Neural progenitor cell (in vitro differentiated cells): ENCODE data around the gene ZNF793. TPM values are rescaled to one million over a fixed set of nuclear protein-coding genes. Genes with fewer than 3 reads are reported as not detected.

Experiments
- DNase-seq: peaks from one replicate; pipeline ENCODE4 v3.0.0-alpha.2; 2016; ENCODE audit warnings: low spot score
- H2AFZ ChIP-seq: fragments of 200-600 bp; sonication (generic); replicated peaks from 2 replicates; pipeline ENCODE4 v1.6.1; 2016; ENCODE audit warnings: antibody characterized with exemption
- H3F3A ChIP-seq: fragments of 200-600 bp; sonication (generic); 2 replicates; pipeline ENCODE4 v1.6.1; 2016; ENCODE audit warnings: antibody characterized with exemption, low read depth
- H3K27ac ChIP-seq: fragments of 200-600 bp; sonication (generic); 2 replicates; pipeline ENCODE4 v1.5.1; 2016; ENCODE audit warnings: mild to moderate bottlenecking
- H3K27me3 ChIP-seq: fragments of 200-600 bp; sonication (generic); 2 replicates; pipeline ENCODE4 v1.6.1; 2016; ENCODE audit warnings: mild to moderate bottlenecking, moderate library complexity
- H3K36me3 ChIP-seq: fragments of 200-600 bp; sonication (generic); 2 replicates; pipeline ENCODE4 v1.5.1; 2016
- H3K4me1 ChIP-seq: fragments of 200-600 bp; sonication (generic); 2 replicates; pipeline ENCODE4 v1.6.1; 2016; ENCODE audit warnings: mixed run types
- H3K4me2 ChIP-seq: fragments of 200-600 bp; sonication (generic); 2 replicates; pipeline ENCODE4 v1.6.1; 2016
- H3K4me3 ChIP-seq: fragments of 200-600 bp; sonication (generic); 2 replicates; pipeline ENCODE4 v1.5.1; 2016
- H3K79me2 ChIP-seq: fragments of 200-600 bp; sonication (generic); 2 replicates; pipeline ENCODE4 v1.6.1; 2016; ENCODE audit warnings: low read depth
- H3K9ac ChIP-seq: fragments of 200-600 bp; sonication (generic); 2 replicates; pipeline ENCODE4 v1.6.1; 2016
- H3K9me3 ChIP-seq: fragments of 200-600 bp; sonication (generic); 2 replicates; pipeline ENCODE4 v1.5.1; 2016; ENCODE audit warnings: low read depth
- H4K20me1 ChIP-seq: fragments of 200-600 bp; sonication (generic); 2 replicates; pipeline ENCODE4 v1.6.1; 2016; ENCODE audit warnings: low read depth
- H3K27ac Mint-ChIP-seq: 3 replicates; pipeline ENCODE4 v1.8.0; 2021; ENCODE audit warnings: mixed read lengths
- H3K27me3 Mint-ChIP-seq: 2 replicates; pipeline ENCODE4 v1.8.0; 2022; ENCODE audit warnings: low read depth, mild to moderate bottlenecking, inconsistent platforms, moderate library complexity, mixed read lengths; ENCODE audit not compliant: insufficient read depth
- H3K36me3 Mint-ChIP-seq: 3 replicates; pipeline ENCODE4 v1.8.0; 2021; ENCODE audit warnings: mixed read lengths
- H3K4me1 Mint-ChIP-seq: 3 replicates; pipeline ENCODE4 v1.8.0; 2021; ENCODE audit warnings: mixed read lengths
- H3K4me3 Mint-ChIP-seq: 3 replicates; pipeline ENCODE4 v1.8.0; 2021; ENCODE audit warnings: mild to moderate bottlenecking, moderate library complexity, mixed read lengths
- H3K9me3 Mint-ChIP-seq: 3 replicates; pipeline ENCODE4 v1.8.0; 2020; ENCODE audit warnings: mixed read lengths
- EZH2phosphoT487 ChIP-seq: fragments of 200-600 bp; sonication (generic); IDR thresholded peaks from 2 replicates; pipeline ENCODE4 v1.6.1; 2017; ENCODE audit warnings: antibody characterized with exemption
- total RNA-seq: library from RNA; depleted of rRNA; stranded (reverse); fragments of >200 nt; gene quantifications from 2 replicates; pipeline ENCODE4 v1.2.3, GENCODE V29; 2015; ENCODE audit warnings: low replicate concordance
- TF ChIP-seq, protein P1 (sequence below): fragments of 200-600 bp; sonication (generic); IDR thresholded peaks from 2 replicates; pipeline ENCODE4 v1.5.1; 2017; ENCODE audit warnings: antibody characterized with exemption, mild to moderate bottlenecking

Gene ZNF793
- total RNA-seq, 1 donor from 2014 or later: 17.3 TPM

DNA sequence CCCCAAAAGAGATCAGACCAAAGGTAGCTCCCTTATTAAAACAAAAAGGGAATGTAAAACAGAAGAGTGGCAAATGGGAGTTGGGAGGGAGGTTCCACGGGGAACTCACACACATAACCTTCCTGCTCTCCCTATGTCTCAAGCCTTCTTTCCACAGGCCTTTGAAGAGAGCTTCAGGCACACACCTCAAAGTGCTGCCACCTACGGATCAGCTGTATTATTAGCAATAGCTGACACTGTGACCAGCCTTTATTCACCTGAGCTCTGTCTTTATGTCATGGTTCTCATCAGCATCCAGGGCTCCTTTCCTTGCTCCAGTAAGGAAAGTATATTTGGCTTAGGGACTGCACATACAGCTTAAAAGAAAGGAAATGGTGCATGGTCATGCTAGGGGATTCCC lies 76.6 kb downstream of the ZNF793 start:
- DNase-seq: peak; percentile 2
- Histone ChIP-seq H3K9ac (no peak overlapping the region), H3K4me3 (no peak overlapping the region), H3K79me2 (no peaks in the 10 kb centered on the region), H2AFZ (no peak overlapping the region), H4K20me1 (no peaks in the 10 kb centered on the region), H3K27ac (no peak overlapping the region), H3K4me2 (no peak overlapping the region), H3K4me1 (no peaks in the 10 kb centered on the region), H3K36me3 (peaks cover 5% of the 10 kb centered on the region), H3F3A (no peaks in the 10 kb centered on the region), H3K9me3 (no peaks in the 10 kb centered on the region), H3K27me3 (no peaks in the 10 kb centered on the region)
- peaks cover 4% of the 10 kb centered on the region for H3K27me3 Mint-ChIP-seq
- TF ChIP-seq, protein P1, sequence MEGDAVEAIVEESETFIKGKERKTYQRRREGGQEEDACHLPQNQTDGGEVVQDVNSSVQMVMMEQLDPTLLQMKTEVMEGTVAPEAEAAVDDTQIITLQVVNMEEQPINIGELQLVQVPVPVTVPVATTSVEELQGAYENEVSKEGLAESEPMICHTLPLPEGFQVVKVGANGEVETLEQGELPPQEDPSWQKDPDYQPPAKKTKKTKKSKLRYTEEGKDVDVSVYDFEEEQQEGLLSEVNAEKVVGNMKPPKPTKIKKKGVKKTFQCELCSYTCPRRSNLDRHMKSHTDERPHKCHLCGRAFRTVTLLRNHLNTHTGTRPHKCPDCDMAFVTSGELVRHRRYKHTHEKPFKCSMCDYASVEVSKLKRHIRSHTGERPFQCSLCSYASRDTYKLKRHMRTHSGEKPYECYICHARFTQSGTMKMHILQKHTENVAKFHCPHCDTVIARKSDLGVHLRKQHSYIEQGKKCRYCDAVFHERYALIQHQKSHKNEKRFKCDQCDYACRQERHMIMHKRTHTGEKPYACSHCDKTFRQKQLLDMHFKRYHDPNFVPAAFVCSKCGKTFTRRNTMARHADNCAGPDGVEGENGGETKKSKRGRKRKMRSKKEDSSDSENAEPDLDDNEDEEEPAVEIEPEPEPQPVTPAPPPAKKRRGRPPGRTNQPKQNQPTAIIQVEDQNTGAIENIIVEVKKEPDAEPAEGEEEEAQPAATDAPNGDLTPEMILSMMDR: peak; percentile 18
- TF ChIP-seq EZH2phosphoT487: no peak
- H3K4me1 Mint-ChIP-seq: no peaks in the 10 kb centered on the region
- peaks cover 50% of the 10 kb centered on the region for H3K36me3 Mint-ChIP-seq
- peaks cover 56% of the 10 kb centered on the region for H3K9me3 Mint-ChIP-seq
- H3K27ac Mint-ChIP-seq: no peak overlapping the region
- H3K4me3 Mint-ChIP-seq: no peak overlapping the region

Other genes with a start within 250 kb of the ZNF793 start
- 7.1 and 8.6 TPM in 2 replicates for gene ZNF527, start 135.8 kb upstream of the ZNF793 start, total RNA-seq
- gene ZNF569, start 39.5 kb upstream of the ZNF793 start, total RNA-seq: 27.3 and 31.6 TPM in 2 replicates
- 9.1 and 30.9 TPM in 2 replicates for gene ZNF570, start 37.6 kb upstream of the ZNF793 start, total RNA-seq
- 7.9 and 8.0 TPM in 2 replicates for gene ZNF571, start 87.9 kb downstream of the ZNF793 start, total RNA-seq
- gene ZNF540, start 87.9 kb downstream of the ZNF793 start, total RNA-seq: 0.11 and 0.40 TPM in 2 replicates
- gene ZFP30, start 148.5 kb downstream of the ZNF793 start, total RNA-seq: 32.0 and 39.6 TPM in 2 replicates
- 15.9 and 19.6 TPM in 2 replicates for gene ZNF607, start 212.8 kb downstream of the ZNF793 start, total RNA-seq